Activated naive CD4-positive, alpha-beta T cell treated with Interleukin-2 at 50 U/mL for 16 hours (primary cell): Measurements from ENCODE around the gene LINC00237.

ENCODE experiments used
- DNase-seq: peaks from one replicate; pipeline ENCODE4 v3.0.0-alpha.2; 2020

LINC00237 gene

GRCh38 chr20:21092806-21093205 lies 13.4 kb downstream of the LINC00237 start:
- no peak for DNase-seq

GRCh38 chr20:21090721-21091120 lies 15.4 kb downstream of the LINC00237 start:
- DNase-seq = no peak

GRCh38 chr20:21090111-21090618 lies 16.0 kb downstream of the LINC00237 start:
- DNase-seq = no peak

GRCh38 chr20:21089391-21089790 lies 16.8 kb downstream of the LINC00237 start:
- no peak for DNase-seq

GRCh38 chr20:21087862-21088540 lies 18.2 kb downstream of the LINC00237 start:
- no peak for DNase-seq

- DNase-seq = no peak
Measured at GRCh38 chr20:21083825-21084325, 22.3 kb downstream of the LINC00237 start.

GRCh38 chr20:21082584-21082983 lies 23.6 kb downstream of the LINC00237 start:
- DNase-seq = no peak

- no peak for DNase-seq
Measured at GRCh38 chr20:21077809-21078345, 28.3 kb downstream of the LINC00237 start.

GRCh38 chr20:21076073-21076472 lies 30.1 kb downstream of the LINC00237 start:
- no peak for DNase-seq

- DNase-seq = no peak
Measured at GRCh38 chr20:21075471-21075870, 30.7 kb downstream of the LINC00237 start.

GRCh38 chr20:21074605-21075336 lies 31.4 kb downstream of the LINC00237 start:
- no peak for DNase-seq

- no peak for DNase-seq
Measured at GRCh38 chr20:21067255-21067654, 38.9 kb downstream of the LINC00237 start.

- no peak for DNase-seq
Measured at GRCh38 chr20:21064924-21065323, 41.2 kb downstream of the LINC00237 start.

GRCh38 chr20:21063276-21063675 lies 42.9 kb downstream of the LINC00237 start:
- no peak for DNase-seq

- no peak for DNase-seq
Measured at GRCh38 chr20:21053002-21053762, 53.0 kb downstream of the LINC00237 start.

GRCh38 chr20:21052686-21053001 lies 53.5 kb downstream of the LINC00237 start:
- no peak for DNase-seq

GRCh38 chr20:21052241-21052640 lies 53.9 kb downstream of the LINC00237 start:
- DNase-seq = no peak

- no peak for DNase-seq
Measured at GRCh38 chr20:21050710-21051109, 55.4 kb downstream of the LINC00237 start.

- no peak for DNase-seq
Measured at GRCh38 chr20:21049305-21049828, 56.8 kb downstream of the LINC00237 start.

GRCh38 chr20:21048841-21049273 lies 57.3 kb downstream of the LINC00237 start:
- peak; percentile 37 for DNase-seq

GRCh38 chr20:21047981-21048380 lies 58.2 kb downstream of the LINC00237 start:
- no peak for DNase-seq

GRCh38 chr20:21046413-21047070 lies 59.6 kb downstream of the LINC00237 start:
- no peak for DNase-seq
